SU-DHL-6 (cell line): ENCODE results near the gene BRD9.

ENCODE experiments used
- H2AFZ ChIP-seq: fragments of 200-600 bp; sonication (generic); 2 replicates; pipeline ENCODE4 v1.6.1; 2014; ENCODE audit warnings: low read depth, mild to moderate bottlenecking, moderate library complexity, mixed read lengths, antibody characterized with exemption, low read length; ENCODE audit not compliant: severe bottlenecking
- H3F3A ChIP-seq: fragments of 200-600 bp; shearing (Covaris generic); 2 replicates; pipeline ENCODE4 v1.6.0; 2016; ENCODE audit warnings: antibody characterized with exemption, mild to moderate bottlenecking; ENCODE audit not compliant: insufficient read depth
- H3K27ac ChIP-seq: fragments of 200-600 bp; sonication (generic); 2 replicates; pipeline ENCODE4 v1.5.1; 2016; ENCODE audit warnings: low read depth, mild to moderate bottlenecking, low read length, moderate library complexity, mixed read lengths
- H3K27me3 ChIP-seq: fragments of 200-600 bp; sonication (generic), shearing (Covaris generic); 2 replicates; pipeline ENCODE4 v1.6.0; 2014; ENCODE audit warnings: mild to moderate bottlenecking, low read length
- H3K36me3 ChIP-seq: fragments of 200-600 bp; sonication (generic); 2 replicates; pipeline ENCODE4 v1.6.1; 2014; ENCODE audit warnings: mild to moderate bottlenecking, low read length, mixed read lengths
- H3K4me2 ChIP-seq: fragments of 300-600, 200-600 bp; shearing (Covaris generic), sonication (generic); 2 replicates; pipeline ENCODE4 v1.6.0; 2014; ENCODE audit warnings: low read length, low read depth, mild to moderate bottlenecking; ENCODE audit not compliant: poor library complexity, severe bottlenecking
- H3K4me3 ChIP-seq: fragments of 200-600 bp; sonication (generic); 2 replicates; pipeline ENCODE4 v1.5.1; 2014; ENCODE audit warnings: antibody characterized with exemption, low read length, mild to moderate bottlenecking, mixed read lengths; ENCODE audit not compliant: insufficient read depth, poor library complexity, severe bottlenecking
- H3K79me2 ChIP-seq: fragments of 200-600 bp; sonication (generic); 2 replicates; pipeline ENCODE4 v1.6.1; 2014; ENCODE audit warnings: mild to moderate bottlenecking, low read length, moderate library complexity; ENCODE audit not compliant: insufficient read depth
- H3K9ac ChIP-seq: fragments of 200-600 bp; sonication (generic); 2 replicates; pipeline ENCODE4 v1.7.0; 2014; ENCODE audit warnings: mild to moderate bottlenecking, low read length
- H3K9me2 ChIP-seq: fragments of 200-600 bp; sonication (generic); replicated peaks from 2 replicates; pipeline ENCODE4 v1.6.1; 2014; ENCODE audit warnings: low read length; ENCODE audit not compliant: insufficient read depth
- H3K9me3 ChIP-seq: fragments of 200-600 bp; sonication (generic); 2 replicates; pipeline ENCODE4 v1.6.1; 2014; ENCODE audit warnings: low read length, mixed read lengths; ENCODE audit not compliant: insufficient read depth
- H4K20me1 ChIP-seq: fragments of 200-600 bp; sonication (generic); 2 replicates; pipeline ENCODE4 v1.6.1; 2014; ENCODE audit warnings: low read depth, mild to moderate bottlenecking, antibody characterized with exemption, low read length, moderate library complexity, mixed read lengths
- CTCF ChIP-seq: fragments of 200-600 bp; sonication (generic); IDR thresholded peaks from one replicate; pipeline ENCODE4 v1.5.1; 2017; ENCODE audit warnings: antibody characterized with exemption, mild to moderate bottlenecking, low read length, moderate library complexity; ENCODE audit not compliant: insufficient read depth, poor library complexity, severe bottlenecking
- EZH2phosphoT487 ChIP-seq: fragments of 200-600 bp; sonication (generic), shearing (Covaris generic); conservative IDR thresholded peaks from 2 replicates; pipeline ENCODE4 v1.6.1; 2018; ENCODE audit warnings: mild to moderate bottlenecking, antibody characterized with exemption, low read length, moderate library complexity, mixed read lengths

BRD9 gene

GRCh38 chr5:884345-885126 lies 8.1 kb downstream of the BRD9 start:
- Histone ChIP-seq H3K9ac (no peak overlapping the region), H3K27me3 (no peaks in the 10 kb centered on the region), H3K36me3 (peaks cover 29% of the 10 kb centered on the region), H3K4me3 (no peak overlapping the region), H3K9me3 (no peaks in the 10 kb centered on the region), H2AFZ (no peak overlapping the region), H3K79me2 (peaks cover 36% of the 10 kb centered on the region), H3F3A (no peaks in the 10 kb centered on the region), H3K9me2 (no peaks in the 10 kb centered on the region), H3K27ac (no peak overlapping the region), H3K4me2 (no peak overlapping the region), H4K20me1 (no peaks in the 10 kb centered on the region; the same call in 1 of the 2 replicates)
- no peak for TF ChIP-seq CTCF

GRCh38 chr5:883475-884181 lies 9.0 kb downstream of the BRD9 start:
- TF ChIP-seq CTCF (no peak), EZH2phosphoT487 (no peak)
- Histone ChIP-seq H3K9ac (no peak overlapping the region), H2AFZ (no peak overlapping the region), H3K9me3 (no peaks in the 10 kb centered on the region), H4K20me1 (no peaks in the 10 kb centered on the region; the same call in 1 of the 2 replicates), H3K36me3 (peaks cover 25% of the 10 kb centered on the region), H3K79me2 (peaks cover 36% of the 10 kb centered on the region), H3K4me2 (no peak overlapping the region), H3K27ac (no peak overlapping the region), H3K9me2 (no peaks in the 10 kb centered on the region), H3F3A (no peaks in the 10 kb centered on the region), H3K27me3 (no peaks in the 10 kb centered on the region), H3K4me3 (no peak overlapping the region)

- no peaks in the 10 kb centered on the region for H3K9me3 ChIP-seq
- H3K9me2 ChIP-seq: no peaks in the 10 kb centered on the region
- H3K4me3 ChIP-seq: no peak overlapping the region
- H4K20me1 ChIP-seq: no peaks in the 10 kb centered on the region; the same call in 1 of the 2 replicates
- H3K79me2 ChIP-seq: peaks cover 36% of the 10 kb centered on the region
- no peak overlapping the region for H2AFZ ChIP-seq
- no peak overlapping the region for H3K9ac ChIP-seq
- TF ChIP-seq EZH2phosphoT487: no peak
- TF ChIP-seq CTCF: no peak
- H3K36me3 ChIP-seq: peaks cover 18% of the 10 kb centered on the region
- H3K4me2 ChIP-seq: no peak overlapping the region
- no peaks in the 10 kb centered on the region for H3F3A ChIP-seq
- no peak overlapping the region for H3K27ac ChIP-seq
- no peaks in the 10 kb centered on the region for H3K27me3 ChIP-seq
Observed at GRCh38 chr5:882253-883183, 10.1 kb downstream of the BRD9 start.
